HG02763 (cell line): ENCODE results near the gene C16orf86.
"Not testable (repeated sequence)": the region's sequence is repeated elsewhere in the genome, so short reads cannot be mapped to it uniquely, and the experiment has no call there.

Experiments used
- ATAC-seq: cut with Tn5 transposase; IDR thresholded peaks from one replicate; pipeline ENCODE4 v1.9.1; 2021; ENCODE audit warnings: mild to moderate bottlenecking, moderate library complexity; ENCODE audit not compliant: unreplicated experiment

Gene C16orf86

GRCh38 chr16:67685388-67686112 is 18.9 kb downstream of the C16orf86 start:
- no peak for ATAC-seq

GRCh38 chr16:67693517-67694285 is 27.1 kb downstream of the C16orf86 start:
- not testable (repeated sequence) for ATAC-seq

GRCh38 chr16:67694611-67695010 is 28.0 kb downstream of the C16orf86 start:
- no peak for ATAC-seq

- ATAC-seq, result no peak
Observed at GRCh38 chr16:67697422-67698185, 31.0 kb downstream of the C16orf86 start.

GRCh38 chr16:67699265-67699664 is 32.7 kb downstream of the C16orf86 start:
- ATAC-seq, result no peak

- ATAC-seq, result no peak
Observed at GRCh38 chr16:67701420-67701819, 34.8 kb downstream of the C16orf86 start.

- ATAC-seq, result no peak
Observed at GRCh38 chr16:67702130-67702529, 35.5 kb downstream of the C16orf86 start.

GRCh38 chr16:67703626-67704025 is 37.0 kb downstream of the C16orf86 start:
- ATAC-seq, result no peak

- no peak for ATAC-seq
Observed at GRCh38 chr16:67704110-67704509, 37.5 kb downstream of the C16orf86 start.

GRCh38 chr16:67707210-67707609 is 40.6 kb downstream of the C16orf86 start:
- ATAC-seq, result no peak

- no peak for ATAC-seq
Observed at GRCh38 chr16:67707790-67708189, 41.2 kb downstream of the C16orf86 start.

GRCh38 chr16:67708368-67708771 is 41.8 kb downstream of the C16orf86 start:
- ATAC-seq, result no peak

GRCh38 chr16:67709050-67709449 is 42.4 kb downstream of the C16orf86 start:
- no peak for ATAC-seq

- no peak for ATAC-seq
Observed at GRCh38 chr16:67710607-67711006, 44.0 kb downstream of the C16orf86 start.

GRCh38 chr16:67713647-67714273 is 47.1 kb downstream of the C16orf86 start:
- ATAC-seq, result no peak

- ATAC-seq, result no peak
Observed at GRCh38 chr16:67714522-67714921, 47.9 kb downstream of the C16orf86 start.

- no peak for ATAC-seq
Observed at GRCh38 chr16:67716097-67716496, 49.5 kb downstream of the C16orf86 start.
